A673 (cell line): ENCODE results near the gene ST6GALNAC2. TPM values are rescaled to one million over a fixed set of nuclear protein-coding genes. Genes with fewer than 3 reads are reported as not detected.

ENCODE experiments used
- Bru-seq: library from RNA; stranded (reverse); fragments of 400-500 nt; gene quantifications from one replicate; lab custom pipeline; 2021; lab: Mats Ljungman, UMichigan
- BruChase-seq, 2 experiments: library from RNA; stranded (reverse); fragments of 400-500 nt; gene quantifications; one replicate each; lab custom pipeline; 2021; lab: Mats Ljungman, UMichigan
- BruUV-seq: library from RNA; stranded (reverse); fragments of 400-500 nt; replicated peaks from 2 replicates; lab custom pipeline; 2021; lab: Mats Ljungman, UMichigan
- CTCF ChIA-PET: fragments of 300-600 bp; sonication (Branson Sonifier 250); formaldehyde crosslinking; loops from one replicate; lab custom pipeline; 2022; ENCODE audit warnings: antibody characterized with exemption; lab: Charles Lee
- POLR2A ChIA-PET: fragments of 300-600 bp; sonication (Branson Sonifier 250); formaldehyde crosslinking; loops from one replicate; lab custom pipeline; 2022; ENCODE audit warnings: antibody characterized with exemption; ENCODE audit not compliant: low non-redundant PET; lab: Charles Lee
- DNase-seq: peaks from one replicate; pipeline ENCODE4 v3.0.0-alpha.2; 2015; ENCODE audit warnings: low spot score
- H3K27ac ChIP-seq: fragments of 200-600 bp; sonication (generic); 2 replicates; pipeline ENCODE4 v1.5.1; 2016; ENCODE audit warnings: mixed run types, low read depth, mild to moderate bottlenecking, mixed read lengths, antibody characterized with exemption, low read length; ENCODE audit not compliant: poor library complexity, severe bottlenecking
- H3K27me3 ChIP-seq: fragments of 200-600 bp; sonication (generic); replicated peaks from 2 replicates; pipeline ENCODE4 v1.6.1; 2017; ENCODE audit warnings: mixed run types, low read depth, mild to moderate bottlenecking, mixed read lengths, antibody characterized with exemption, low read length; ENCODE audit not compliant: insufficient read depth, poor library complexity
- H3K36me3 ChIP-seq: fragments of 200-600 bp; sonication (generic); 2 replicates; pipeline ENCODE4 v1.6.1; 2016; ENCODE audit warnings: mixed run types, mild to moderate bottlenecking, mixed read lengths, antibody characterized with exemption, low read length; ENCODE audit not compliant: insufficient read depth, poor library complexity, severe bottlenecking
- H3K4me1 ChIP-seq: fragments of 200-600 bp; sonication (generic); 2 replicates; pipeline ENCODE4 v1.6.1; 2017; ENCODE audit warnings: mixed run types, mild to moderate bottlenecking, mixed read lengths, antibody characterized with exemption, low read length; ENCODE audit not compliant: insufficient read depth, poor library complexity, severe bottlenecking
- H3K4me3 ChIP-seq: fragments of 200-600 bp; sonication (generic); 2 replicates; pipeline ENCODE4 v1.5.1; 2016; ENCODE audit warnings: low read depth, mixed run types, mild to moderate bottlenecking, mixed read lengths, low read length; ENCODE audit not compliant: poor library complexity, severe bottlenecking
- H3K9me3 ChIP-seq: fragments of 200-600 bp; sonication (generic); 2 replicates; pipeline ENCODE4 v1.6.1; 2016; ENCODE audit warnings: mixed run types, low read depth, mild to moderate bottlenecking, mixed read lengths, antibody characterized with exemption, low read length; ENCODE audit not compliant: poor library complexity, severe bottlenecking
- CTCF ChIP-seq: fragments of 300-800, 200-600 bp; sonication (generic); conservative IDR thresholded peaks from 2 replicates; pipeline ENCODE4 v1.5.1; 2017; ENCODE audit warnings: low read depth, mild to moderate bottlenecking, antibody characterized with exemption, low read length, moderate library complexity, mixed read lengths
- EZH2 ChIP-seq: fragments of 200-600 bp; sonication (generic); IDR thresholded peaks from 2 replicates; pipeline ENCODE4 v1.6.1; 2017; ENCODE audit warnings: borderline replicate concordance, low read depth, mild to moderate bottlenecking, mixed read lengths, antibody characterized with exemption, low read length; ENCODE audit not compliant: poor library complexity, severe bottlenecking
- intact Hi-C: fragments of 100-400 bp; cut with micrococcal nuclease; formaldehyde crosslinking; loops from one replicate; pipeline ENCODE4 v1.10.0; 2022; ENCODE audit not compliant: unreplicated experiment
- long read RNA-seq: library from polyadenylated mRNA; stranded (forward); transcript quantifications from one replicate; pipeline ENCODE4 v2.0.0, GENCODE V29; 2022
- total RNA-seq: library from RNA; stranded (reverse); gene quantifications from 2 replicates; pipeline ENCODE4 v1.2.3, GENCODE V29; 2021

The ST6GALNAC2 gene
- not detected in 2 replicates for total RNA-seq
- Bru-seq, nascent RNA = not detected
- not detected for BruChase-seq, experiment 1, labeled RNA remaining after a 2-hour chase
- percentile 11 among the genes with signal in this experiment for BruChase-seq, experiment 2, labeled RNA remaining after a 6-hour chase
- long read RNA-seq = 0 reads

DNA sequence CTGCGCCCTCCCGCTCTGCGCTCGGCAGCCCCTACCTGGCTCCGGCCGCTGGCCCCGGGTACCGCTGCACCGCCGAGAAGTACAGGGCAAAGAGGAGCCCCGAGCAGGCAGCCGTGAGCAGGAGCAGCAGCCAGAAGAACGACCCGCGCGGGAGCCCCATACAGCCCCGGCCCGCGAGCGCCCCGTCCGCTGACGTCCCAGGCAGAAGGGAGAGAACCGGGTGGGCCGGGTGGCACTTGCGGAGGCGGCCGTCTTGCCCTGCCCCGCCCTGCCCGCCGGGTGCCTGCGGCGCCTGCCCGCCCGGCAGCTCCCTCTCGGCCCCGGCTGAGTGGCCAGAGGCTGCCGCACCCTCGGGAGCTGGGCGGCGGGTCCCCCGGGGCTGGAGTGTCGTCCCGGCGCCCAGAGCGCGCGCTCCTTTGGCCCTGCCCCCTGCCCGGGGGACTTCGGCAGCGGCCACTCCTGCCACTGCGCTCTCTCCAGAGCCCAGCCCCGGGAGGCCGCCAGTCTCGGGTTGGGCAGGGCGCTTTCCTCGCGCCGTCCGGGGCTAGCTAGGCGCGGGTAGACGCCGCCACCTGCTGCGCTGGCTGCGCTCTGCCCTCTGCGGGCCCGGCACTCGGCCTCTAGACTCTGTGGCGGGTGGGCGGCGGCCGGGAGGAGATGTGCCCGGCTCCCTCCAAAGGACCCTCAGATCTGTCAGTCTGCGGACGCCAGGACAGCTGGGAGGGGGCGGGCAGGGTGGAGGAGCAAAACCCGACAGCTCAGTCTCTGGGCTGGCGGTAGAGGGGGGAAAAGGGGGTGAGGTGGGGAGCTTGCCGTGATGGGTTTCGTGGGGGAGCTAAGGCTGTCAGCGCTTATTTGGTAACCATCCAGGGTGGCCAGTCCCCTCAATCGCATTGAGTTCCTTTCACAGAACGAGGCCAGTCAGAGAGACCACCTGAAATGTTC lies at the start of gene ST6GALNAC2:
TSS of gene ST6GALNAC2 (minus strand) at position 212 of the 945 bp plus-strand sequence. CDS start at position 160, 52 bp downstream.
- Histone ChIP-seq H3K4me1 (peaks cover 8% of the 10 kb centered on the region), H3K27ac (no peak within 1 kb of the TSS), H3K27me3 (peaks cover 28% of the 10 kb centered on the region), H3K9me3 (no peaks in the 10 kb centered on the region), H3K36me3 (no peaks in the 10 kb centered on the region), H3K4me3 (peak within 1 kb of the TSS; percentile 50)
- intact Hi-C loops = no loop called here
- TF ChIP-seq CTCF (no peak), EZH2 (peak; percentile 51)
- POLR2A ChIA-PET = no interaction called here
- CTCF ChIA-PET = no interaction called here
- DNase-seq = no peak
- BruUV-seq = no TSS peak

DNA sequence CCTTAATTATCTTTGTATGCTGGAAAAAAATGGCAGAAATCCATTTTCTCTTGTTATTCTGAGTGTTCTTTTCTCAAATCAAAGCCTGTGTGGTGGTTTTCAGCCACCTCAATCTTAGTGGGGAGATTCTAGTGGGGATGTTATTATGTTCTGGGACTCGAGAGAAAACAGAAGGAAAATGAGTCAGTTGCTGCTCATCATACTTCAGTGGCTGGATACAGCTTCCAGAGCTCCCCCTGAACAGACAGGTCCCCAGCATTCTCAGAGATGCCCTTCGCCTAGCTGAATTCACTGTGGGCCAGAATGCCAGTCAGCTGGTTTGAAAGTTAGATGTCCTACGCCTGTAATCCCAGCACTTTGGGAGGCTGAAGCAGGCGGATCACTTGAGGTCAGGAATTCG lies 49.4 kb upstream of the ST6GALNAC2 start:
- Histone ChIP-seq H3K4me1 (no peaks in the 10 kb centered on the region), H3K27ac (no peak overlapping the region), H3K36me3 (no peaks in the 10 kb centered on the region), H3K4me3 (no peak overlapping the region), H3K9me3 (no peaks in the 10 kb centered on the region), H3K27me3 (no peaks in the 10 kb centered on the region)
- TF ChIP-seq CTCF = no peak
- TF ChIP-seq EZH2 = no peak
- ChIA-PET CTCF (no interaction called here), POLR2A (no interaction called here)
- no TSS peak for BruUV-seq
- DNase-seq = no peak
- intact Hi-C loops = no loop called here

- ChIA-PET POLR2A (no interaction called here), CTCF (no interaction called here)
- intact Hi-C loops = no loop called here
These were observed 48.1 kb upstream of the ST6GALNAC2 start for GRCh38 chr17:76633628-76634328.

More at GRCh38 chr17:76633628-76634328, 48.1 kb upstream of the ST6GALNAC2 start:
- no peak overlapping the region for H3K27ac ChIP-seq
- no peaks in the 10 kb centered on the region for H3K27me3 ChIP-seq
- no peaks in the 10 kb centered on the region for H3K36me3 ChIP-seq
- no peak for DNase-seq
- no peak overlapping the region for H3K4me3 ChIP-seq
- TF ChIP-seq CTCF (no peak), EZH2 (no peak)
- no TSS peak for BruUV-seq
- no peaks in the 10 kb centered on the region for H3K4me1 ChIP-seq
- no peaks in the 10 kb centered on the region for H3K9me3 ChIP-seq
